ENCODE results near the gene RNF26. TPM values are rescaled to one million over a fixed set of nuclear protein-coding genes. Genes with fewer than 3 reads are reported as not detected.
A peak's percentile ranks its signal among the peaks of the same experiment; 100 is the strongest.

RNF26 gene
- total and polyA plus RNA-seq, 10 of the 15 experiments (the other 5 are each of a cell fraction or from before 2014, with no cell fraction given), result 2.8 to 54.5 (median 17.7) TPM

DNA sequence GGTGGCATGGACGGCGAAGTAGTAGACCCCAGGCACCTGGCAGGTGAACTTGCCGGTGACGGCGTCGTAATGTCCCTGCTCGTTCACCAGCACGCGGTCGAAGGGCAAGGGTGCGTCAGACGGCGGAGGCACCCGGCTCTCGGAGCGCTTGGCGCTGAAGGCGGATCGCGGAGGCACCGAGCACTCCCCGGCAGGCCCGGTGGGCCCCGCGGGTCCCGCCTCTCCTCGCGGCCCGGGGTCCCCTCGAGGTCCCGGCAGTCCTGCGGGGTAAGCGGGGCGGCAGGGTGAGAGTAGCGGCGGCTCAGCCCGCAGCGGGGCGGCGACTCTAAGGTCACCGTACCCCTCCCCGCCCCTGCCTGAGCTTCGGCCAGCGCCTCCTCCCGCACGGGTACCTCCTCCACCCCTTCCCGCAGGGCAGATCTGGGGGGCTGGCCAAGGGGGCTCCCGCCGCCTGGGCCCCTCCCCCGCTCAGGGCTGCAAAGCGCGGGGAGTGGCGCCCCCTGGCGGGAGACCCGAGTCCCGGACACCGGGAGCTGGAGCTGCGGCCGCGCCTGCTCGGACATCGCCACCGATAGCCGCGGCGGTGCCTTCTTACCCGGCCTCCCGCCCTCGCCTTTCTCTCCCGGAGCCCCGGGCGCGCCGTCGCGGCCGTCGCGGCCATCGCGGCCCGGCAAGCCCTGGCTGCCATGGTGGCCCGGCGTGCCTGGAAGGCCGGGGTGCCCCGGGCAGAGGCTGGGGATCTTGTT, 5.4 kb downstream of the RNF26 start (continued):
- TF ChIP-seq HDAC6 (IDR thresholded peaks at IDR 0.05; ENCODE audit: unreplicated experiment) (no peak), SMC3 (IDR thresholded peaks at IDR 0.05; ENCODE audit: borderline replicate concordance, low read length) (peak; percentile 27; the same call in 1 of the 2 replicates), MYC (IDR thresholded peaks at IDR 0.05; ENCODE audit: insufficient read depth, insufficient read length, insufficient replicate concordance, low read length, severe bottlenecking) (no peak), BHLHE40 (IDR thresholded peaks at IDR 0.05; ENCODE audit: borderline replicate concordance in 1 of 2, low read depth in 2 of 2, low read length in 1 of 2) (no peak; a peak in 1 of 4 replicates), MEF2A (IDR thresholded peaks at IDR 0.05; ENCODE audit: insufficient read depth, low read depth, low read length) (no peak), BRCA1 (IDR thresholded peaks at IDR 0.05; ENCODE audit: low read depth, low read length) (no peak), STAT3 (IDR thresholded peaks at IDR 0.05; ENCODE audit: low read depth, low read length) (no peak), SREBF1 (IDR thresholded peaks at IDR 0.05; ENCODE audit: low read length) (no peak), IKZF2 (IDR thresholded peaks at IDR 0.05) (no peak), JUNB (IDR thresholded peaks at IDR 0.05) (no peak), LARP7 (IDR thresholded peaks at IDR 0.05) (0 out of 2 replicates have a peak, but pooled peaks have one; percentile 37), NR2F1 (conservative IDR thresholded peaks at IDR 0.05) (0 out of 2 replicates have a peak, but pooled peaks have one; percentile 26), NFXL1 (IDR thresholded peaks at IDR 0.05; ENCODE audit: borderline replicate concordance) (no peak), PBX3 (IDR thresholded peaks at IDR 0.05; ENCODE audit: insufficient replicate concordance, low read depth, low read length) (no peak), RB1 (IDR thresholded peaks at IDR 0.05; ENCODE audit: borderline replicate concordance) (no peak), RAD21 (IDR thresholded peaks at IDR 0.05; ENCODE audit: insufficient read depth, low read depth, low read length) (peak; percentile 25; the same call in 1 of the 2 replicates), RAD51 (IDR thresholded peaks at IDR 0.05) (no peak), PML (IDR thresholded peaks at IDR 0.05; ENCODE audit: low read length) (no peak), IKZF1 (conservative IDR thresholded peaks at IDR 0.05) (0 out of 2 replicates have a peak, but pooled peaks have one; percentile 34), ZNF274 (IDR thresholded peaks at IDR 0.05; ENCODE audit: insufficient read depth, insufficient read length) (no peak), SUZ12 (IDR thresholded peaks at IDR 0.05; ENCODE audit: unreplicated experiment) (peak; percentile 97)
- TF ChIP-seq, protein P1, sequence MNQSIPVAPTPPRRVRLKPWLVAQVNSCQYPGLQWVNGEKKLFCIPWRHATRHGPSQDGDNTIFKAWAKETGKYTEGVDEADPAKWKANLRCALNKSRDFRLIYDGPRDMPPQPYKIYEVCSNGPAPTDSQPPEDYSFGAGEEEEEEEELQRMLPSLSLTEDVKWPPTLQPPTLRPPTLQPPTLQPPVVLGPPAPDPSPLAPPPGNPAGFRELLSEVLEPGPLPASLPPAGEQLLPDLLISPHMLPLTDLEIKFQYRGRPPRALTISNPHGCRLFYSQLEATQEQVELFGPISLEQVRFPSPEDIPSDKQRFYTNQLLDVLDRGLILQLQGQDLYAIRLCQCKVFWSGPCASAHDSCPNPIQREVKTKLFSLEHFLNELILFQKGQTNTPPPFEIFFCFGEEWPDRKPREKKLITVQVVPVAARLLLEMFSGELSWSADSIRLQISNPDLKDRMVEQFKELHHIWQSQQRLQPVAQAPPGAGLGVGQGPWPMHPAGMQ (IDR thresholded peaks at IDR 0.05; ENCODE audit: borderline replicate concordance), result no peak
- TF ChIP-seq, protein P2, sequence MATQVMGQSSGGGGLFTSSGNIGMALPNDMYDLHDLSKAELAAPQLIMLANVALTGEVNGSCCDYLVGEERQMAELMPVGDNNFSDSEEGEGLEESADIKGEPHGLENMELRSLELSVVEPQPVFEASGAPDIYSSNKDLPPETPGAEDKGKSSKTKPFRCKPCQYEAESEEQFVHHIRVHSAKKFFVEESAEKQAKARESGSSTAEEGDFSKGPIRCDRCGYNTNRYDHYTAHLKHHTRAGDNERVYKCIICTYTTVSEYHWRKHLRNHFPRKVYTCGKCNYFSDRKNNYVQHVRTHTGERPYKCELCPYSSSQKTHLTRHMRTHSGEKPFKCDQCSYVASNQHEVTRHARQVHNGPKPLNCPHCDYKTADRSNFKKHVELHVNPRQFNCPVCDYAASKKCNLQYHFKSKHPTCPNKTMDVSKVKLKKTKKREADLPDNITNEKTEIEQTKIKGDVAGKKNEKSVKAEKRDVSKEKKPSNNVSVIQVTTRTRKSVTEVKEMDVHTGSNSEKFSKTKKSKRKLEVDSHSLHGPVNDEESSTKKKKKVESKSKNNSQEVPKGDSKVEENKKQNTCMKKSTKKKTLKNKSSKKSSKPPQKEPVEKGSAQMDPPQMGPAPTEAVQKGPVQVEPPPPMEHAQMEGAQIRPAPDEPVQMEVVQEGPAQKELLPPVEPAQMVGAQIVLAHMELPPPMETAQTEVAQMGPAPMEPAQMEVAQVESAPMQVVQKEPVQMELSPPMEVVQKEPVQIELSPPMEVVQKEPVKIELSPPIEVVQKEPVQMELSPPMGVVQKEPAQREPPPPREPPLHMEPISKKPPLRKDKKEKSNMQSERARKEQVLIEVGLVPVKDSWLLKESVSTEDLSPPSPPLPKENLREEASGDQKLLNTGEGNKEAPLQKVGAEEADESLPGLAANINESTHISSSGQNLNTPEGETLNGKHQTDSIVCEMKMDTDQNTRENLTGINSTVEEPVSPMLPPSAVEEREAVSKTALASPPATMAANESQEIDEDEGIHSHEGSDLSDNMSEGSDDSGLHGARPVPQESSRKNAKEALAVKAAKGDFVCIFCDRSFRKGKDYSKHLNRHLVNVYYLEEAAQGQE (IDR thresholded peaks at IDR 0.05; ENCODE audit: low read depth, low read length), result no peak
